H1 (cell line): Measurements from ENCODE around the gene PCDHGA7. TPM values are rescaled to one million over a fixed set of nuclear protein-coding genes. Genes with fewer than 3 reads are reported as not detected.

Experiments
- CTCF ChIA-PET: fragments of 300-600 bp; sonication (Branson Sonifier 250); formaldehyde crosslinking; loops from one replicate; lab custom pipeline; 2021; ENCODE audit not compliant: partially characterized antibody; lab: Charles Lee
- POLR2A ChIA-PET: fragments of 300-600 bp; sonication (Branson Sonifier 250); formaldehyde crosslinking; loops from one replicate; lab custom pipeline; 2021; ENCODE audit warnings: inconsistent platforms; ENCODE audit not compliant: partially characterized antibody; lab: Charles Lee
- DNase-seq, 2 experiments: peaks; one replicate each; pipeline versions ENCODE4 v3.0.0 to v3.0.0-alpha.2; 2010 to 2022; ENCODE audit warnings: low spot score in 2 of 2, low read depth in 1 of 2, mixed read lengths in 1 of 2
- FAIRE-seq: peaks from 2 replicates; lab custom pipeline; 2011; peaks lifted over from hg19 to GRCh38; lab: Jason Lieb, UNC
- H2AFZ ChIP-seq: 2 replicates; pipeline ENCODE4 v1.8.1; 2012; ENCODE audit warnings: low read length, inconsistent platforms
- H2AK5ac ChIP-seq: 2 replicates; pipeline ENCODE4 v1.6.1; 2013; ENCODE audit warnings: low read depth, low read length
- H2BK120ac ChIP-seq: replicated peaks from 2 replicates; pipeline ENCODE3; 2013; ENCODE audit warnings: low read depth, low read length, inconsistent platforms
- H2BK12ac ChIP-seq: 2 replicates; pipeline ENCODE4 v1.6.1; 2013; ENCODE audit warnings: low read depth, low read length
- H2BK15ac ChIP-seq: 2 replicates; pipeline ENCODE4 v1.6.1; 2013; ENCODE audit warnings: low read length
- H2BK20ac ChIP-seq: 2 replicates; pipeline ENCODE4 v1.6.1; 2013; ENCODE audit warnings: low read length
- H2BK5ac ChIP-seq: 2 replicates; pipeline ENCODE4 v1.6.1; 2013; ENCODE audit warnings: low read depth, low read length
- H3K14ac ChIP-seq: 2 replicates; pipeline ENCODE4 v1.6.1; 2013; ENCODE audit warnings: inconsistent platforms; ENCODE audit not compliant: insufficient read length
- H3K18ac ChIP-seq: 2 replicates; pipeline ENCODE4 v1.6.1; 2013; ENCODE audit warnings: low read length; ENCODE audit errors: extremely low read depth
- H3K23ac ChIP-seq: 2 replicates; pipeline ENCODE4 v1.6.1; 2013; ENCODE audit warnings: inconsistent platforms; ENCODE audit not compliant: insufficient read length
- H3K23me2 ChIP-seq: 2 replicates; pipeline ENCODE4 v1.6.1; 2013; ENCODE audit warnings: low read depth, low read length
- H3K27ac ChIP-seq: 2 replicates; pipeline ENCODE4 v1.6.1; 2011; ENCODE audit warnings: low read depth, low read length, inconsistent platforms
- H3K27me3 ChIP-seq, 4 experiments: replicated peaks in 1 of 4; 1 replicate in 1 of 4; 2 replicates in 3 of 4; pipeline versions ENCODE4 v1.6.1 to v1.8.1; 2011 to 2013; ENCODE audit warnings: low read length in 3 of 4, mild to moderate bottlenecking in 3 of 4, inconsistent platforms in 2 of 4, mixed read lengths in 2 of 4, moderate library complexity in 1 of 4; ENCODE audit not compliant: control insufficient read depth in 3 of 4, insufficient read depth in 3 of 4; ENCODE audit errors: extremely low read depth in 1 of 4
- H3K36me3 ChIP-seq, 4 experiments: 2 replicates each; pipeline versions ENCODE4 v1.6.1 to v1.8.1; 2011 to 2013; ENCODE audit warnings: mild to moderate bottlenecking in 4 of 4, low read length in 3 of 4, moderate library complexity in 2 of 4, control low read depth in 1 of 4, inconsistent platforms in 1 of 4; ENCODE audit not compliant: insufficient read depth in 4 of 4, control insufficient read depth in 2 of 4
- H3K4ac ChIP-seq: replicated peaks from 2 replicates; pipeline ENCODE3; 2013; ENCODE audit warnings: low read length, low read depth, mixed read lengths, inconsistent platforms; ENCODE audit not compliant: insufficient read length
- H3K4me1 ChIP-seq, 4 experiments: replicated peaks in 1 of 4; 1 replicate in 1 of 4; 2 replicates in 3 of 4; pipeline versions ENCODE4 v1.6.1 to v1.8.1; 2011 to 2013; ENCODE audit warnings: low read length in 3 of 4, inconsistent platforms in 2 of 4, mixed read lengths in 1 of 4; ENCODE audit not compliant: insufficient read depth in 4 of 4, control insufficient read depth in 3 of 4
- H3K4me2 ChIP-seq, 2 experiments: 2 replicates each; pipeline versions ENCODE4 v1.6.1 to v1.8.1; 2011 to 2013; ENCODE audit warnings: low read depth in 2 of 2, low read length in 2 of 2, control low read depth in 1 of 2, inconsistent platforms in 1 of 2, mild to moderate bottlenecking in 1 of 2; ENCODE audit not compliant: insufficient read depth in 1 of 2
- H3K4me3 ChIP-seq, 4 experiments: fragments of 200-600, 300-600 bp in 1 of 4; sonication (generic), shearing (Covaris generic), sonication (Bioruptor Twin) in 1 of 4; 2 replicates each; pipeline versions ENCODE4 v1.5.1 to v1.8.1; 2011 to 2016; ENCODE audit warnings: low read length in 4 of 4, low read depth in 3 of 4, control low read depth in 2 of 4, inconsistent platforms in 2 of 4, mild to moderate bottlenecking in 2 of 4, mixed read lengths in 1 of 4, moderate library complexity in 1 of 4; ENCODE audit not compliant: insufficient read depth in 2 of 4; ENCODE audit errors: extremely low read depth in 1 of 4
- H3K56ac ChIP-seq: replicated peaks from 2 replicates; pipeline ENCODE3; 2013; ENCODE audit warnings: low read depth, mild to moderate bottlenecking, mixed read lengths, low read length, inconsistent platforms; ENCODE audit not compliant: insufficient read length
- H3K79me1 ChIP-seq: 2 replicates; pipeline ENCODE4 v1.6.1; 2013; ENCODE audit warnings: low read depth, low read length, control low read depth
- H3K79me2 ChIP-seq, 2 experiments: 2 replicates each; pipeline versions ENCODE4 v1.6.1 to v1.8.1; 2012 to 2013; ENCODE audit warnings: low read length in 2 of 2, mild to moderate bottlenecking in 2 of 2, inconsistent platforms in 1 of 2; ENCODE audit not compliant: insufficient read depth in 2 of 2, control insufficient read depth in 1 of 2
- H3K9ac ChIP-seq, 4 experiments: replicated peaks in 1 of 4; 1 replicate in 1 of 4; 2 replicates in 3 of 4; pipeline versions ENCODE4 v1.6.1 to v1.8.1; 2011 to 2013; ENCODE audit warnings: low read depth in 3 of 4, low read length in 3 of 4, control low read depth in 2 of 4, mild to moderate bottlenecking in 2 of 4, moderate library complexity in 2 of 4, inconsistent platforms in 1 of 4; ENCODE audit errors: extremely low read depth in 1 of 4
- H3K9me3 ChIP-seq, 2 experiments: 2 replicates each; pipeline versions ENCODE4 v1.6.1 to v1.8.1; 2012 to 2013; ENCODE audit warnings: mild to moderate bottlenecking in 2 of 2, moderate library complexity in 2 of 2, control low read depth in 1 of 2, inconsistent platforms in 1 of 2, low read depth in 1 of 2, low read length in 1 of 2, mixed read lengths in 1 of 2; ENCODE audit not compliant: insufficient read depth in 2 of 2
- H4K20me1 ChIP-seq, 2 experiments: replicated peaks in 1 of 2; 2 replicates each; pipeline versions ENCODE3 to v1.8.1; 2011 to 2013; ENCODE audit warnings: inconsistent platforms in 2 of 2, low read length in 2 of 2, mild to moderate bottlenecking in 1 of 2; ENCODE audit not compliant: insufficient read depth in 2 of 2, control insufficient read depth in 1 of 2
- H4K5ac ChIP-seq: 2 replicates; pipeline ENCODE4 v1.6.1; 2013; ENCODE audit warnings: low read length, low read depth, mixed read lengths, inconsistent platforms; ENCODE audit not compliant: insufficient read length
- H4K8ac ChIP-seq: 2 replicates; pipeline ENCODE4 v1.8.0; 2013; ENCODE audit warnings: mild to moderate bottlenecking, moderate library complexity, low read length, inconsistent platforms; ENCODE audit not compliant: insufficient read depth; ENCODE audit errors: extremely low read depth
- H4K91ac ChIP-seq: replicated peaks from 2 replicates; pipeline ENCODE3; 2013; ENCODE audit warnings: low read length, mixed read lengths, inconsistent platforms; ENCODE audit not compliant: insufficient read length
- ASH2L ChIP-seq: fragments of 200-600, 300-600 bp; sonication (generic); IDR thresholded peaks from one replicate; pipeline ENCODE4 v1.7.1; 2017; ENCODE audit warnings: low read length
- CBX5 ChIP-seq: fragments of 300-800, 300-1000 bp; sonication (generic); IDR thresholded peaks from 2 replicates; pipeline ENCODE4 v1.7.1; 2016; ENCODE audit warnings: antibody characterized with exemption, low read length, low read depth
- CEBPB ChIP-seq: IDR thresholded peaks from 2 replicates; pipeline ENCODE4 v1.6.1; 2012; ENCODE audit warnings: low read depth, low read length
- CTCF ChIP-seq, 3 experiments: IDR thresholded peaks; 1 replicate in 2 of 3; 2 replicates in 1 of 3; pipeline versions ENCODE4 v1.5.1 to v1.6.1; 2011; ENCODE audit warnings: low read length in 3 of 3, mild to moderate bottlenecking in 3 of 3, inconsistent platforms in 2 of 3, low read depth in 1 of 3, moderate library complexity in 1 of 3; ENCODE audit not compliant: insufficient read depth in 1 of 3; ENCODE audit errors: control extremely low read depth in 1 of 3
- GABPA ChIP-seq: IDR thresholded peaks from 2 replicates; pipeline ENCODE4 v1.6.1; 2011; ENCODE audit warnings: mild to moderate bottlenecking, low read length, moderate library complexity, borderline replicate concordance; ENCODE audit not compliant: insufficient read depth
- JUN ChIP-seq: IDR thresholded peaks from 2 replicates; pipeline ENCODE4 v1.6.1; 2011; ENCODE audit warnings: low read depth, mild to moderate bottlenecking, improper control_type of control experiment, low read length
- KDM4A ChIP-seq: IDR thresholded peaks from one replicate; pipeline ENCODE4 v1.7.1; 2012; ENCODE audit warnings: low read depth, mild to moderate bottlenecking, moderate library complexity, low read length, inconsistent platforms; ENCODE audit not compliant: severe bottlenecking
- POU5F1 ChIP-seq: IDR thresholded peaks from 2 replicates; pipeline ENCODE4 v1.6.1; 2011; ENCODE audit warnings: low read depth, mild to moderate bottlenecking, low read length, moderate library complexity
- SP1 ChIP-seq: IDR thresholded peaks from 2 replicates; pipeline ENCODE4 v1.6.1; 2011; ENCODE audit warnings: low read depth, low read length
- SP4 ChIP-seq: IDR thresholded peaks from 2 replicates; pipeline ENCODE4 v1.6.1; 2012; ENCODE audit warnings: low read length, inconsistent platforms
- TAF1 ChIP-seq: IDR thresholded peaks from 2 replicates; pipeline ENCODE4 v1.6.1; 2011; ENCODE audit warnings: mild to moderate bottlenecking, low read depth, low read length
- TCF12 ChIP-seq: IDR thresholded peaks from 2 replicates; pipeline ENCODE4 v1.6.1; 2011; ENCODE audit warnings: low read depth, mild to moderate bottlenecking, low read length
- TEAD4 ChIP-seq: IDR thresholded peaks from 2 replicates; pipeline ENCODE4 v1.6.1; 2012; ENCODE audit warnings: low read depth, low read length, inconsistent platforms, mixed read lengths
- WGBS, 2 experiments: shearing (Covaris generic) in 1 of 2; methylation state at CpG; one replicate each; pipeline versions ENCODE4 v1.1.6 to v1.1.7; 2013 to 2015; ENCODE audit warnings: low lambda C conversion rate in 2 of 2, mixed read lengths in 2 of 2, inconsistent platforms in 1 of 2, low coverage in 1 of 2, missing lambda C conversion rate in 1 of 2; ENCODE audit not compliant: insufficient replicate concordance in 2 of 2, insufficient coverage in 1 of 2, insufficient read length in 1 of 2; ENCODE audit errors: extremely low coverage in 1 of 2, missing lambda C conversion rate in 1 of 2; 5-methylcytosine and 5-hydroxymethylcytosine counted together
- polyA plus RNA-seq, 7 experiments: library from polyadenylated mRNA; depleted of rRNA in 3 of 7; stranded (reverse) in 5 of 7; unstranded in 2 of 7; fragments of >200 nt in 5 of 7; fragments of 200-250 nt in 2 of 7; gene quantifications; 1 replicate in 5 of 7; 2 replicates in 1 of 7; 4 replicates in 1 of 7; pipeline versions ENCODE4 v1.2.1 to v1.2.3, GENCODE V29; 2011 to 2013; ENCODE audit warnings: missing spikeins in 2 of 7, mixed read lengths in 2 of 7
- total RNA-seq: library from RNA; stranded (reverse); fragmentation: NEBNext Ultra II Directional; extraction: Animal tissue kit (Norgen Biotek cat#: 25700); gene quantifications from 2 replicates; pipeline ENCODE4 v1.2.1, GENCODE V29; 2021

The PCDHGA7 gene
- total and polyA plus RNA-seq, 2 of the 8 experiments (the other 6 are each of a cell fraction or from before 2014, with no cell fraction given): 0.39 to 1.1 TPM

GRCh38 chr5:141356133-141356532 is 26.4 kb upstream of the PCDHGA7 start:
- H3K4me3 ChIP-seq: no peak overlapping the region
- no peak for DNase-seq
- CTCF ChIA-PET: interaction anchor here (0.8 to 4.4 kb wide), 34 partner anchors 8 to 280 kb away, joined by 3 to 28 read pairs (median 5); partner anchors contain the start of genes PCDHB10, PCDHB14, PCDHB15 and PCDHB2
- H3K36me3 ChIP-seq: peaks cover 0 to 13% (median 4%) of the 10 kb centered on the region in 4 experiments; a peak in 4 of 8 replicates
- no peak overlapping the region for H3K23ac ChIP-seq
- no peaks in the 10 kb centered on the region for H3K23me2 ChIP-seq
- H3K79me2 ChIP-seq: no peaks in the 10 kb centered on the region
- no peak overlapping the region for H2BK120ac ChIP-seq
- H2BK12ac ChIP-seq: no peak overlapping the region
- H3K79me1 ChIP-seq: no peaks in the 10 kb centered on the region
- no peak for FAIRE-seq
- no peak overlapping the region for H3K14ac ChIP-seq
- H3K18ac ChIP-seq: no peak overlapping the region
- H3K4me1 ChIP-seq: 0 out of 7 replicates have a peak, but pooled peaks cover 0 to 1% (median 0%) of the 10 kb centered on the region in 4 experiments
- H3K27me3 ChIP-seq: no peaks in the 10 kb centered on the region
- no peak overlapping the region for H4K5ac ChIP-seq
- H3K9me3 ChIP-seq: peaks cover 32 to 50% of the 10 kb centered on the region in 2 experiments
- H4K91ac ChIP-seq: no peak overlapping the region
- no peak overlapping the region for H3K27ac ChIP-seq
- POLR2A ChIA-PET: interaction anchor here (0.7 kb wide), 1 partner anchor 163 kb away, joined by 3 read pairs; no protein-coding TSS in a partner anchor
- H3K4me2 ChIP-seq: no peak overlapping the region
- H2AFZ ChIP-seq: no peak overlapping the region
- whole genome bisulfite sequencing, 2 experiments: 95% methylated on average over 5 of the region's 5 CpGs; no CpG with 5 or more reads in 1 of the 2 experiments
- no peak overlapping the region for H4K8ac ChIP-seq
- no peak overlapping the region for H2BK5ac ChIP-seq
- H2AK5ac ChIP-seq: no peak overlapping the region
- H2BK20ac ChIP-seq: no peak overlapping the region
- no peak overlapping the region for H3K9ac ChIP-seq
- H4K20me1 ChIP-seq: no peaks in the 10 kb centered on the region
- H3K56ac ChIP-seq: no peak overlapping the region
- H3K4ac ChIP-seq: no peak overlapping the region
- no peak overlapping the region for H2BK15ac ChIP-seq
- no peak for TF ChIP-seq GABPA
- TF ChIP-seq CEBPB: no peak
- TF ChIP-seq ASH2L: no peak
- no peak for TF ChIP-seq CBX5
- no peak for TF ChIP-seq KDM4A
- TF ChIP-seq JUN: no peak
- TF ChIP-seq TAF1: no peak
- TF ChIP-seq CTCF (IDR thresholded peaks at IDR 0.05; ENCODE audit: control extremely low read depth in 1 of 3, insufficient read depth in 1 of 3, low read depth in 1 of 3, low read length in 3 of 3): no peak
- TF ChIP-seq TCF12: no peak
- TF ChIP-seq SP4: no peak
- no peak for TF ChIP-seq TEAD4
- TF ChIP-seq SP1: no peak
- no peak for TF ChIP-seq POU5F1
